Activated CD4-positive, CD25-positive, alpha-beta regulatory T cell (primary cell): ENCODE data around the gene FOXP1.
A peak's percentile ranks its signal among the peaks of the same experiment; 100 is the strongest.
"Not testable (repeated sequence)": the region's sequence is repeated elsewhere in the genome, so short reads cannot be mapped to it uniquely, and the experiment has no call there.

Experiments
- DNase-seq, 4 experiments: peaks; one replicate each; lab custom pipeline; 2025; lab: John Stamatoyannopoulos, UW

The FOXP1 gene

GRCh38 chr3:71000483-71000882 lies 583.0 kb downstream of the FOXP1 start:
- DNase-seq = no peak

DNA sequence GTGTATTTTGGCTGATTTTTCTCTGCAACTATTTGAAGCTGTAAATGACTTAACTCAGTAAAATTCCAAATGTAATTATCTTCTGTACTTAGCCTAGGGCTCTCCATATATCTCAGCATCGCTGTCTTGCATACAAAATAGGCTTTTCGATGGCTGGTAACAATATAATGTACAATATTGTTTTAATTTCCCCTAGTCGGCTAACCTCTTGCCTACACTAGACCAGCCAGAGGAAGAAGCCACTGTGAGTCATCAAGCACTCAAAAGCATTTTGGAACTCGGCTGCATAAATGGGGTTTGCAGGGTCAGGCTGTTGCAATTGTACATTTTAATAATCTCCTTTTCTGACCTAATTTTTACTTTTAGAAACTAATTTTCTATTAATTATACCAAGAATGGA lies 583.8 kb downstream of the FOXP1 start:
- DNase-seq = no peak

DNA sequence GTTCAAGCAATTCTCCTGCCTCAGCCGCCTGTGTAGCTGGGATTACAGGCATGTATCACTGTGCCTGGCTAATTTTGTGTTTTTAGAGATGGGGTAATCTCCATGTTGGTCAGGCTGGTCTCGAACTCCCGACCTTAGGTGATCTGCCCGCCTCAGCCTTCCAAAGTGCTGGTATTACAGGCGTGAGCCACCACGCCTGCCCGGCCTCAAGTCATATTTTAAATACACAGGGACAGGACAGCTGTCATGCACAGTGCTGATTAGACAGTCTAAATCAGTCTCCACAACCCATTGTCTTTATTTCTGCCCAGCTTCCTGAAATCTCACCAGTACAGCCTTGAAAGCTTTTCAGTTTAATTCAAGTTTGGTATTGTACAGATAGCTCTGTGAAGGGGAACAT lies 587.4 kb downstream of the FOXP1 start:
- DNase-seq = no peak

DNA sequence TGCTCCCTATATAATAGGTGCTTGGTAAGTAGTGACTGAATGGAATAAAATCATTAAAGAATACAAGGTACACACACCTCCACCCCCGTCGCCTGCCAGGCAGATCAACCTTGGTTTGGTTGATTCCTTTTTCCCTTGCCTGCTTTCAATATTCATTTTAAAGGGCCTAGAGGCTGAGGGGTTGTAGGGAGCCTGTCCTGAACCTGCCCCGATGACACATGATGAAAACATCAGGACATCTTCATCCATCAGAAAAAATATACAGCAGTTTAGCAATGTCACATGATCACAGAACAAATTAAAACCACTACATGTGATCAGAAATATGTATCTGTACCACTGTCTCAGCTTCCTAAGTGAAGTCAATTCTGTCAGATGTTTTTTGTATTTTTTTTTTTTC lies 588.9 kb downstream of the FOXP1 start:
- DNase-seq = no peak

DNA sequence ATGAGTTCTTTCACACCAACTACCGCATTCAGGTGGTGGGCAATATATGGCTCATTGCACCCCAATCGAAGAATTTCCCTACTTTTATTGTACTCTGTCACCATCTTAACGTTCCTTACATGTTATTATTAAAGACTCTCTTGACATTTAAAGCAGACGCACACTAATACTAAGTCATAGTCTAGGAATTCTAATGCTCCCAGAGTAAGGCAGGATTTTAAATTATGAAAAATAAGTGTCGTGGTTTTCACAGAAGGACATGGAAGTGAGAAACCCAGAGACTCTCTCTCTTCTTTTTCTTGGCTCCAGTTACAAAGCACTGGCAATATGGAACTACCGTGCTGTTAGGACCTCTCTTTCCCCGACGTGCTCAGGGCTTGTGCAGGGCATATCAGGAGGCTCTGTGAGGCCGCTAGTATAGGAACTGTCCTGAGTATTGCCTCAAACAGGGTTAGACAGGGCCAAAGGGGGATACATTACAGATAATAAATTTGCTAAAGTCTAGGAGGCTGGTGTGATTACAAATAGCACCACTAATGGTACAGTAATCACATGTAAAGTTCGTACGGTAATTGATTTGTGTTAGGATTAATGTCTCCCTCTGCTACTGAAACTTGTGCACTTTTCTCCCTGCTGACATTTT lies 590.8 kb downstream of the FOXP1 start:
- DNase-seq = no peak

DNA sequence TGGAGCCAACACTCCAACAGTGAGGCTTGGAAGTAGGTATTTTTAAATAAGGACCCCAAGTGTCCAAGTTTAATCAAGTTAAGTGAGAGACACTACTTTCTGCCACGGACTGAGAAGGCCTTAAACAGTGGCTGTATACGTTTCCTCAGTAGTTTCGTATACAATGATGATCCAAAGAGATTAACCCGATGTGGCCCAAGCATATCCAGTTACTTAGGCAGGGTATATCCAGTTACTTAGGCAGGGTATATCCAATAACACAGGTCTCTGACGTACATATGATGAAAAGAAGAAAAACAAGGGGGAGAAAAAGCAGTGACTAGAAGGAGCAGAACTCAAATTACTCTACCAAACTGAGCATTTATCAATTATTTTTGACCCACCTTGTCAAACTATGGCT lies 591.4 kb downstream of the FOXP1 start:
- no peak for DNase-seq

- no peak for DNase-seq
Observed at GRCh38 chr3:70990723-70991122, 592.8 kb downstream of the FOXP1 start.

DNA sequence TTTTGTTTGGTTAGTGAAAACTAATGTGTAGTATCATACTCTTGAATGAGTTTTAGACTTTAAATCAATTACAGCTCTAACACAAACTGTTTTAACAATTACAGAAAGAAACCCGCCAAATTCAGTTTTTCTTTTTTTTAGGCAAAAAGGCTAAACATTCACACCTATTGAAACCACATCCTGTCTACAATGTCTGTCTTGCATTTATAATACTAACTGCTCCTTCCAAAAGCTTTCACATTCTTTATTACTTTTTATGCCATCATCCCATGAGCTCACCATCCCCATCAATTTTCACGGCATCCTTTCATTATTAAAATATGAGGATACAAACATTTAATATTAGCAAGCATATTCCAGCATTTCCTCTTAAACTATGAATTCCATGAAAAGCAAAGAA lies 593.3 kb downstream of the FOXP1 start:
- DNase-seq = no peak

DNA sequence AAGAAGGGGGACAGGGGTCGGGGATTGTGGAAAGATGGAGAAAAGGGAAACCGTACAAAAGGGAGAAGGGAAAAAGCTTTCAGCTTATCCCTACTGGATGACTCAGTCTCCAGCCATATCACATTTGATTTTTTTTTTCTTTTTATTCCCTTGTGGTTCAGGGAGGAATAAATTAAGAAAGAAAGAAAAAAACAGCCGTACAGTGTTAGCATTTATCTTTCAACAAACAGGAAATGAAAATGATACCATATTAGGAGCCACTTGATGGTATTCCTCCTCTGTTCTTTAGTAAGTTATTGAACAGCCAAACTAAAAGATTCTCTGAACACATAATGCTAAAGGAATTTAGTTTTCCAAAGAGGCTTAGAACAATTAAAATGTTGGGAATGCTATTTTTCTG lies 594.4 kb downstream of the FOXP1 start:
- no peak for DNase-seq

- DNase-seq = no peak
Observed at GRCh38 chr3:70988111-70988510, 595.4 kb downstream of the FOXP1 start.

DNA sequence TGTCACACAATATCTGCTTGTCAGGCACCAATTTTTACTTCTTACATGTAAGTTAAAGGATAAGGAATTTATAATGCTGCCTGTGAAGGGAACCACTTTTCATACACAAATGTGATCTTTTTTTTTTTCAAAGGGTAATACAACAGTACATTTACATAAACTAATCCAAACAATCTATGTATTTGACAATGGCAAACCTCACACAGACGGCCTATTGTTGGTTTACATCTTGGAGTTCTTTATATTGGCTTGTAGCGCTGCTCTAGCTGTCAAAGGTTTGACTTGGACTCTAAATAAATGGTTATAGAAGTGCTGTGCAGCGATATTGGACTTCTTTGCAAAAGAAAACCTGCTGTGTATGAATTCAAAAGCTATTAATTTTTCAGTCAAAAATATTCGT lies 598.0 kb downstream of the FOXP1 start:
- DNase-seq = no peak

- no peak for DNase-seq
Observed at GRCh38 chr3:70984776-70985482, 598.6 kb downstream of the FOXP1 start.

- DNase-seq = peak in 1 of 4 experiments; percentile 4
Observed at GRCh38 chr3:70982700-70983140, 600.8 kb downstream of the FOXP1 start.

- no peak for DNase-seq
Observed at GRCh38 chr3:70982284-70982683, 601.2 kb downstream of the FOXP1 start.

GRCh38 chr3:70981231-70981880 lies 602.2 kb downstream of the FOXP1 start:
- no peak for DNase-seq

DNA sequence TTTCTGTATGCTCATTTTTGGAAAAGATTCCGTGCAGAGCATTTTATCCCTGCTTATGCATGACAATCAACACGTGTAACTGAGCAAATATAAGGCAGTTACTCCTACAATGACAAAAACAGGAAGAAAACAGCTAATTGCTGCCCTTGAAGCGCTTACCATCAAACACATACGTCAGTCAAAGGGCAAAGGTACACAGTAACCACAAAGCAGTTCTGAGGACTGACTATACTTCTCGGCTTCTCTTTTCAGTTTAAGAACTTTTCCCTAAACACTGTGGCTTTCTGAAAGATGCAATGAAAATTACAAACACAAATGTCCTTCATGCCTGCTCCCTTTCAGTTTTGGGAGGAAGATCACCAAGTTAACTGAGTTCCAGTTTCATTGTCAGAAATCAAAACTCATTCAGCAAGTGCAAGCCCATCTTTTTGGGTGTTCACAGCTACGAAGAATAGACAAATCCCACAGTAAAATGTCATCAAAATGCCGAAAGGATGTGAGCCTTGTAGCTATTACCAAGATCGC lies 602.8 kb downstream of the FOXP1 start:
- DNase-seq = no peak

GRCh38 chr3:70979983-70980645 lies 603.4 kb downstream of the FOXP1 start:
- DNase-seq = no peak

DNA sequence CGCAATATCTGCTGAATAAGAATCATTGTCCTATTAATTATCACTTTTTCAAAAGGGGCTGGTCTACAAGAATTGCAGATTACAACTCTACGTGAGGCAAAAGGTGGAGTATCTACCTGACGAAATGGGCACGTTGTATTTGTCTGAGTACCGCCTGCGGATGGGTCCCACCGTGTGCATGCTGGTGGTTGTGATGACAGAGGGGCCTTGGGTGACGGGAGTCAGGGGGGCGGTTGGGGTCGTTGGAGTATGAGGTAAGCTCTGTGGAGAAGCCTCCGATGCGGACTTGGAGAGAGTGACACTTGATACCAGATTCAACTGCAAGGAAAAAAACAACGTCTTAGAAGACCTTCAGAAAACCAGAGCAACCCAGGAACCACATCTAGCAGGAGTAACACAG lies 605.8 kb downstream of the FOXP1 start:
- no peak for DNase-seq

DNA sequence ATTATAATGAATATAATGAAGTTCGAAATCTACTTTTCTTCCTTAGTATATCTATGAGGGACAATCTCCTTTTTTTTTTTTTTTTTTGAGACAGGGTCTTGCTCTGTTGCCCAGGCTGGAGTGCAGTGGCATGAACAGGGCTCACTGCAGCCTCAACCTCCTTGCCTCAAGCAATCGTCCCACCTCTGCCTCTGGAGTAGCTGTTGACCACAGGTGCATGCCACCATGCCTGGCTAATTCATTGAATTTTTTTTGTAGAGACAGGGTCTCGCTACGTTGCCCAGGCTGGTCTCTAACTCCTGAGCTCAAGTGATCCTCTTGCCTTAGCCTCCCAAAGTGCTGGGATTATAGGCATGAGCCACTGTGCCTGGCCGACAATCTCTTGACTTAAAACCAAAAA lies 607.5 kb downstream of the FOXP1 start:
- DNase-seq = not testable (repeated sequence)

DNA sequence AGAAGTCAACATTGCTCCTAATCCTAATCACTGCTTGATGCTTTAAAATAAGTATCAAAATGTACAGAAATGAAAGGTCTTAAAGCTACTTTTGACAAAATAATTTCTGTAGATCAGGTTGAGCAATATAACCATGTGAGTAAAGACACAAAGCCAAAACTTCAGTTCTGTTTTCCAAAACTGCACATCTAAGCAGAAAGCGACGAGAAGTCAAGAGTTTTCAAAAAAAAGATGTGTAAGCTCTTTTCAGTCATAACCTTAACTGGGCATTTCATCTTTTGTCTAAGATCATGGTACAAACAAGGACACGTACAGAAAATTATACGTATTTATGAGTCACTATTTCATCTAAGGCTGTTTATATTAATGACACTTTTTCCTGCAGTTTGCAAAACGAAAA lies 608.8 kb downstream of the FOXP1 start:
- DNase-seq = no peak

GRCh38 chr3:70973558-70973957 lies 610.0 kb downstream of the FOXP1 start:
- no peak for DNase-seq

GRCh38 chr3:70972855-70973254 lies 610.7 kb downstream of the FOXP1 start:
- DNase-seq = no peak

GRCh38 chr3:70970952-70971351 lies 612.6 kb downstream of the FOXP1 start:
- no peak for DNase-seq
